Rectal smooth muscle tissue (tissue), 1 donor: ENCODE measurements around the gene SIRT7.
A peak's percentile ranks its signal among the peaks of the same experiment; 100 is the strongest.

ENCODE experiments used
- H3K27ac ChIP-seq: one replicate; pipeline ENCODE4 v1.7.0; 2013; ENCODE audit warnings: low read depth, low read length, inconsistent platforms
- H3K27me3 ChIP-seq: one replicate; pipeline ENCODE4 v1.7.0; 2013; ENCODE audit warnings: low read length; ENCODE audit not compliant: control insufficient read depth, insufficient read depth
- H3K36me3 ChIP-seq: one replicate; pipeline ENCODE4 v1.7.0; 2013; ENCODE audit warnings: low read length; ENCODE audit not compliant: control insufficient read depth, insufficient read depth
- H3K4me1 ChIP-seq: one replicate; pipeline ENCODE4 v1.7.0; 2013; ENCODE audit warnings: low read length; ENCODE audit not compliant: control insufficient read depth, insufficient read depth
- H3K4me3 ChIP-seq: one replicate; pipeline ENCODE4 v1.7.0; 2013; ENCODE audit warnings: low read length
- H3K9ac ChIP-seq: one replicate; pipeline ENCODE4 v1.7.0; 2013; ENCODE audit warnings: low read length

The SIRT7 gene

GRCh38 chr17:81907219-81908145 lies 10.5 kb downstream of the SIRT7 start:
- Histone ChIP-seq H3K36me3 (no peaks in the 10 kb centered on the region), H3K27me3 (peaks cover 3% of the 10 kb centered on the region), H3K27ac (no peak overlapping the region), H3K4me1 (peaks cover 5% of the 10 kb centered on the region), H3K9ac (no peak overlapping the region), H3K4me3 (no peak overlapping the region)

GRCh38 chr17:81906476-81907218 lies 11.3 kb downstream of the SIRT7 start:
- Histone ChIP-seq H3K27me3 (peaks cover 3% of the 10 kb centered on the region), H3K27ac (no peak overlapping the region), H3K4me1 (peaks cover 5% of the 10 kb centered on the region), H3K9ac (no peak overlapping the region), H3K4me3 (no peak overlapping the region), H3K36me3 (no peaks in the 10 kb centered on the region)

- no peak overlapping the region for H3K4me3 ChIP-seq
- H3K9ac ChIP-seq, result no peak overlapping the region
- H3K4me1 ChIP-seq, result peaks cover 5% of the 10 kb centered on the region
- H3K27ac ChIP-seq, result no peak overlapping the region
- H3K27me3 ChIP-seq, result peaks cover 3% of the 10 kb centered on the region
- H3K36me3 ChIP-seq, result no peaks in the 10 kb centered on the region
Measured at GRCh38 chr17:81905993-81906392, 12.0 kb downstream of the SIRT7 start.

GRCh38 chr17:81905424-81905875 lies 12.5 kb downstream of the SIRT7 start:
- H3K36me3 ChIP-seq, result no peaks in the 10 kb centered on the region

GRCh38 chr17:81904600-81905423 lies 13.2 kb downstream of the SIRT7 start:
- Histone ChIP-seq H3K27ac (no peak overlapping the region), H3K27me3 (peaks cover 3% of the 10 kb centered on the region), H3K4me3 (no peak overlapping the region), H3K9ac (no peak overlapping the region), H3K4me1 (no peaks in the 10 kb centered on the region), H3K36me3 (no peaks in the 10 kb centered on the region)

More at GRCh38 chr17:81905424-81905875, 12.5 kb downstream of the SIRT7 start:
- Histone ChIP-seq H3K27ac (no peak overlapping the region), H3K27me3 (peaks cover 3% of the 10 kb centered on the region), H3K4me1 (peaks cover 1% of the 10 kb centered on the region), H3K4me3 (no peak overlapping the region), H3K9ac (no peak overlapping the region)

GRCh38 chr17:81903896-81904599 lies 13.9 kb downstream of the SIRT7 start:
- Histone ChIP-seq H3K9ac (no peak overlapping the region), H3K36me3 (no peaks in the 10 kb centered on the region)

GRCh38 chr17:81903415-81903831 lies 14.6 kb downstream of the SIRT7 start:
- no peak overlapping the region for H3K9ac ChIP-seq
- peaks cover 4% of the 10 kb centered on the region for H3K36me3 ChIP-seq
- peaks cover 3% of the 10 kb centered on the region for H3K27me3 ChIP-seq
- no peaks in the 10 kb centered on the region for H3K4me1 ChIP-seq
- no peak overlapping the region for H3K4me3 ChIP-seq
- H3K27ac ChIP-seq, result no peak overlapping the region

More at GRCh38 chr17:81903896-81904599, 13.9 kb downstream of the SIRT7 start:
- H3K4me3 ChIP-seq, result no peak overlapping the region
- no peaks in the 10 kb centered on the region for H3K4me1 ChIP-seq
- no peak overlapping the region for H3K27ac ChIP-seq
- peaks cover 3% of the 10 kb centered on the region for H3K27me3 ChIP-seq

GRCh38 chr17:81902653-81903414 lies 15.1 kb downstream of the SIRT7 start:
- Histone ChIP-seq H3K27ac (no peak overlapping the region), H3K36me3 (peaks cover 8% of the 10 kb centered on the region), H3K4me1 (no peaks in the 10 kb centered on the region), H3K9ac (no peak overlapping the region), H3K27me3 (peaks cover 3% of the 10 kb centered on the region), H3K4me3 (no peak overlapping the region)

- Histone ChIP-seq H3K27me3 (peaks cover 3% of the 10 kb centered on the region), H3K4me3 (peak within 1 kb of the TSS; percentile 24), H3K27ac (no peak within 1 kb of the TSS), H3K36me3 (peaks cover 8% of the 10 kb centered on the region), H3K4me1 (no peaks in the 10 kb centered on the region), H3K9ac (no peak within 1 kb of the TSS)
Measured at GRCh38 chr17:81902023-81902652, 15.8 kb downstream of the SIRT7 start, which contains the start of gene NPB. TSS of gene NPB (plus strand) at chr17:81902238. CDS start at chr17:81902278, 40 bp downstream.

- Histone ChIP-seq H3K9ac (no peak overlapping the region), H3K27ac (no peak overlapping the region), H3K36me3 (peaks cover 9% of the 10 kb centered on the region)
Measured at GRCh38 chr17:81901167-81902022, 16.6 kb downstream of the SIRT7 start.

More at GRCh38 chr17:81901167-81902022, 16.6 kb downstream of the SIRT7 start:
- Histone ChIP-seq H3K27me3 (peaks cover 3% of the 10 kb centered on the region), H3K4me3 (peak overlapping the region; percentile 24), H3K4me1 (no peaks in the 10 kb centered on the region)
